Esophagus muscularis mucosa (tissue), 4 donors: ENCODE results near the gene ANKRD13D. TPM values are rescaled to one million over a fixed set of nuclear protein-coding genes. Genes with fewer than 3 reads are reported as not detected.

Source experiments
- DNase-seq: peaks from one replicate; pipeline ENCODE4 v3.0.0-alpha.2; 2017; ENCODE audit errors: extremely low spot score
- H3K27ac ChIP-seq, 4 donors: fragments of 200-600 bp; sonication (generic); replicated peaks in 1 of 4; 1 replicate in 3 of 4; 2 replicates in 1 of 4; pipeline ENCODE4 v1.5.1; 2016 to 2019; ENCODE audit warnings: mild to moderate bottlenecking in 1 of 4
- H3K27me3 ChIP-seq, 4 donors: fragments of 200-600 bp; sonication (generic); one replicate each; pipeline versions ENCODE4 v1.5.1 to v1.6.0; 2016 to 2019
- H3K36me3 ChIP-seq, 4 donors: fragments of 200-600 bp; sonication (generic); one replicate each; pipeline ENCODE4 v1.5.1; 2016 to 2019
- H3K4me1 ChIP-seq, 4 donors: fragments of 200-600 bp; sonication (generic); one replicate each; pipeline ENCODE4 v1.5.1; 2016 to 2019
- H3K4me3 ChIP-seq, 4 donors: fragments of 200-600 bp; sonication (generic); 1 replicate in 2 of 4; 2 replicates in 2 of 4; pipeline ENCODE4 v1.5.1; 2016 to 2019; ENCODE audit warnings: mild to moderate bottlenecking in 4 of 4, moderate library complexity in 1 of 4
- H3K9me3 ChIP-seq, 4 donors: fragments of 200-600 bp; sonication (generic); 1 replicate in 3 of 4; 2 replicates in 1 of 4; pipeline ENCODE4 v1.5.1; 2016 to 2019
- EP300 ChIP-seq: sonication (generic); formaldehyde crosslinking; IDR thresholded peaks from one replicate; pipeline ENCODE4 v1.6.1; 2017; ENCODE audit warnings: antibody characterized with exemption
- POLR2A ChIP-seq: fragments of 450-650 bp; IDR thresholded peaks from one replicate; pipeline ENCODE4 v1.6.1; 2017; ENCODE audit warnings: antibody characterized with exemption, moderate library complexity, mild to moderate bottlenecking, low read depth
- POLR2AphosphoS5 ChIP-seq, 2 donors: sonication (generic); formaldehyde crosslinking; IDR thresholded peaks; one replicate each; pipeline ENCODE4 v1.6.1; 2017; ENCODE audit warnings: antibody characterized with exemption in 2 of 2
- WGBS: methylation state at CpG from one replicate; pipeline ENCODE4 v1.1.5; 2018; 5-methylcytosine and 5-hydroxymethylcytosine counted together
- intact Hi-C: fragments of 100-400 bp; cut with DNase I; formaldehyde crosslinking; loops from one replicate; pipeline ENCODE4 v1.15.1; 2023
- total RNA-seq, 4 donors: library from RNA; depleted of rRNA; stranded (reverse); fragments of >200 nt; gene quantifications; one replicate each; pipeline versions ENCODE4 v1.1.0 to v1.2.1, GENCODE V29; 2016
- TF ChIP-seq, protein P1 (sequence below), 3 experiments: fragments of 200-600 bp in 2 of 3; fragments of 450-650 bp in 1 of 3; sonication (generic) in 2 of 3; IDR thresholded peaks; one replicate each; pipeline ENCODE4 v1.5.1; 2017 to 2019; ENCODE audit warnings: antibody characterized with exemption in 3 of 3, mild to moderate bottlenecking in 2 of 3, moderate library complexity in 1 of 3

The ANKRD13D gene
- total RNA-seq, 4 donors from 2014 or later, result 27.7 to 53.0 (median 39.5) TPM

DNA sequence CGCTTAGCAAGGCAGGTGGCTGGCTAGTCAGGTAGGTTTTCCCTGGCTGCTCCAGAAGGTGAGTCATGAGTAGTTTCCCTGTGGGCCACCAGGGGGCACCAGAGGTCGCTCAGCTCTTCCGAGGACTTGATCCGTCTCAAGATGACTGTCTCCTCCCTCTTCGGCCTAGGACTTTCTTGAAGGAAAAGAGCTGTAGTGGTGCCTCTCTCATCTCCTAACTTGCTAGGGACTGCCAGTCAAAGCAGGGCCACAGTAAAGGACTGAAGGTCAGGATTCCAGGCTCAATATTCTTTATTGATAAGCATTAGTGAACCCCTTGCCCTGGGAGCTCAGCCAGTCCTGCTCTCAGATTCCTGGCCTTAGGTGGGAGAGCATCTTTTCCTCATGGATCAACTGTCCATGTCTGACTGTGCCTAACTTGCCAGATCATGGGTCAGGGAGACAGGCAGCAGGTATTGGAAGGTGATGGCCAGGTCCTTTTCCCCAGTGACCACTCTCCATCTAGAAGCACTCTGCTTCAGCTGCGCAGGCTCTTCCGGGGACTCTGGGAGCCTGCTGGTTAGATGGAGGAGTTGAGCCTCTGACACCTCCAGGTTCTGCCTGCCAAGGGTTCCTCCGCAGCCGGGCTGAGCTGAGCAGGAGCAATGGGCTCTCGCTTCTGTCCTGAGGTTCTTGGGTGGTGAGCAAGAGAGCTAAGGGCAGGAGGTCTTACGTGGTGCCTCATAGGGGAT, 62.3 kb downstream of the ANKRD13D start:
- DNase-seq, result no peak
- intact Hi-C loops, result loop anchor here (10.0 kb wide), 1 partner anchor 153 kb away; the partner anchor contains the start of genes CDK2AP2 and PITPNM1
- TF ChIP-seq EP300 (no peak), POLR2A (no peak), POLR2AphosphoS5 (IDR thresholded peaks at IDR 0.05) (peak; percentile 34 to 59)
- TF ChIP-seq, protein P1, sequence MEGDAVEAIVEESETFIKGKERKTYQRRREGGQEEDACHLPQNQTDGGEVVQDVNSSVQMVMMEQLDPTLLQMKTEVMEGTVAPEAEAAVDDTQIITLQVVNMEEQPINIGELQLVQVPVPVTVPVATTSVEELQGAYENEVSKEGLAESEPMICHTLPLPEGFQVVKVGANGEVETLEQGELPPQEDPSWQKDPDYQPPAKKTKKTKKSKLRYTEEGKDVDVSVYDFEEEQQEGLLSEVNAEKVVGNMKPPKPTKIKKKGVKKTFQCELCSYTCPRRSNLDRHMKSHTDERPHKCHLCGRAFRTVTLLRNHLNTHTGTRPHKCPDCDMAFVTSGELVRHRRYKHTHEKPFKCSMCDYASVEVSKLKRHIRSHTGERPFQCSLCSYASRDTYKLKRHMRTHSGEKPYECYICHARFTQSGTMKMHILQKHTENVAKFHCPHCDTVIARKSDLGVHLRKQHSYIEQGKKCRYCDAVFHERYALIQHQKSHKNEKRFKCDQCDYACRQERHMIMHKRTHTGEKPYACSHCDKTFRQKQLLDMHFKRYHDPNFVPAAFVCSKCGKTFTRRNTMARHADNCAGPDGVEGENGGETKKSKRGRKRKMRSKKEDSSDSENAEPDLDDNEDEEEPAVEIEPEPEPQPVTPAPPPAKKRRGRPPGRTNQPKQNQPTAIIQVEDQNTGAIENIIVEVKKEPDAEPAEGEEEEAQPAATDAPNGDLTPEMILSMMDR (IDR thresholded peaks at IDR 0.05), result peak; percentile 87 to 98 (median 96)

More for the DNA sequence above, 62.3 kb downstream of the ANKRD13D start:
- Histone ChIP-seq H3K36me3 (no peaks in the 10 kb centered on the region), H3K4me1 (peaks cover 46 to 65% (median 55%) of the 10 kb centered on the region in 4 donors), H3K9me3 (no peaks in the 10 kb centered on the region), H3K27ac (peak overlapping the region; percentile 96 to 99 (median 98)), H3K4me3 (peak overlapping the region in 2 of 4 donors; percentile 76 to 84), H3K27me3 (no peaks in the 10 kb centered on the region)
- 88% methylated on average over 6 of the region's 11 CpGs for WGBS

Other genes with a start within 250 kb of the ANKRD13D start
- 10 to 100 TPM; 14.4 to 34.7 (median 20.4) TPM for gene RHOD, start 232.5 kb upstream of the ANKRD13D start, total RNA-seq
- 10 to 100 TPM; 44.9 to 69.5 (median 51.4) TPM for gene KDM2A, start 170.0 kb upstream of the ANKRD13D start, total RNA-seq
- 10 to 100 TPM; 46.9 to 68.8 (median 59.5) TPM for gene GRK2, start 22.8 kb upstream of the ANKRD13D start, total RNA-seq
- 10 to 100 TPM; 28.2 to 51.5 (median 44.0) TPM for gene SSH3, start 14.2 kb downstream of the ANKRD13D start, total RNA-seq
- gene POLD4, start 64.2 kb downstream of the ANKRD13D start, total RNA-seq, result 100 to 1,000 TPM in 1 of 4 donors, 10 to 100 TPM in 3; 77.2 to 106 (median 83.1) TPM
- gene CLCF1, start 84.3 kb downstream of the ANKRD13D start, total RNA-seq, result 10 to 100 TPM in 3 of 4 donors, 1 to 10 TPM in 1; 8.3 to 28.3 (median 11.8) TPM
- gene RAD9A, start 102.7 kb downstream of the ANKRD13D start, total RNA-seq, result 10 to 100 TPM; 10.7 to 16.7 (median 12.7) TPM
- 10 to 100 TPM; 56.9 to 87.3 (median 78.7) TPM for gene PPP1CA, start 112.6 kb downstream of the ANKRD13D start, total RNA-seq
- gene TBC1D10C, start 114.8 kb downstream of the ANKRD13D start, total RNA-seq, result 1 to 10 TPM in 3 of 4 donors, under 1 TPM in 1; 0.57 to 2.8 (median 1.2) TPM
- 1 to 10 TPM in 2 of 4 donors, under 1 TPM in 2; 0.83 to 1.9 (median 1.2) TPM for gene CARNS1, start 126.4 kb downstream of the ANKRD13D start, total RNA-seq
- gene RPS6KB2, start 139.2 kb downstream of the ANKRD13D start, total RNA-seq, result 10 to 100 TPM; 34.0 to 51.0 (median 48.0) TPM
- 1 to 10 TPM; 2.4 to 8.9 (median 3.6) TPM for gene PTPRCAP, start 148.4 kb downstream of the ANKRD13D start, total RNA-seq
- 10 to 100 TPM; 48.6 to 87.1 (median 70.7) TPM for gene CORO1B, start 154.2 kb downstream of the ANKRD13D start, total RNA-seq
- not detected for gene GPR152, start 163.4 kb downstream of the ANKRD13D start, total RNA-seq
- 1 to 10 TPM in 2 of 4 donors, under 1 TPM in 2; 0.50 to 2.9 (median 1.5) TPM for gene CABP4, start 166.1 kb downstream of the ANKRD13D start, total RNA-seq
- gene TMEM134, start 179.9 kb downstream of the ANKRD13D start, total RNA-seq, result 10 to 100 TPM; 36.1 to 48.7 (median 46.2) TPM
- gene AIP, start 193.7 kb downstream of the ANKRD13D start, total RNA-seq, result 100 to 1,000 TPM in 3 of 4 donors, 10 to 100 TPM in 1; 68.1 to 121 (median 108) TPM
- gene PITPNM1, start 216.1 kb downstream of the ANKRD13D start, total RNA-seq, result 10 to 100 TPM; 11.6 to 23.6 (median 15.3) TPM
- 100 to 1,000 TPM in 1 of 4 donors, 10 to 100 TPM in 3; 61.0 to 111 (median 67.8) TPM for gene CDK2AP2, start 218.9 kb downstream of the ANKRD13D start, total RNA-seq
- gene CABP2, start 234.1 kb downstream of the ANKRD13D start, total RNA-seq, result not detected